T-helper 2 cell treated with Interferon-gamma antibody and Interleukin-4, amounts not matched to agents 100 ng/mL and 5 ng/mL, for 36 hours (primary cell): Measurements from ENCODE around the gene PIGH. TPM values are rescaled to one million over a fixed set of nuclear protein-coding genes. Genes with fewer than 3 reads are reported as not detected.
"Not testable (repeated sequence)": the region's sequence is repeated elsewhere in the genome, so short reads cannot be mapped to it uniquely, and the experiment has no call there.

Experiments
- intact Hi-C: fragments of 100-400 bp; cut with micrococcal nuclease; formaldehyde crosslinking; loops from one replicate; pipeline ENCODE4 v1.15.1; 2023
- total RNA-seq: library from RNA; stranded (reverse); gene quantifications from 2 replicates; pipeline ENCODE4 v1.2.3, GENCODE V29; 2022

Gene PIGH
- total RNA-seq, 1 donor from 2014 or later, result 17.1 TPM

GRCh38 chr14:67555518-67556090 is 44.5 kb downstream of the PIGH start:
- intact Hi-C loops, result no loop called here

- intact Hi-C loops, result no loop called here
Measured at GRCh38 chr14:67554341-67554740, 45.7 kb downstream of the PIGH start.

- intact Hi-C loops, result no loop called here
Measured at GRCh38 chr14:67553547-67553946, 46.5 kb downstream of the PIGH start.

- intact Hi-C loops, result no loop called here
Measured at GRCh38 chr14:67551940-67552339, 48.1 kb downstream of the PIGH start.

GRCh38 chr14:67551123-67551522 is 48.9 kb downstream of the PIGH start:
- intact Hi-C loops, result no loop called here

GRCh38 chr14:67549734-67550133 is 50.3 kb downstream of the PIGH start:
- intact Hi-C loops, result no loop called here

- intact Hi-C loops, result no loop called here
Measured at GRCh38 chr14:67547224-67547780, 52.8 kb downstream of the PIGH start.

- intact Hi-C loops, result no loop called here
Measured at GRCh38 chr14:67544590-67544989, 55.5 kb downstream of the PIGH start.

GRCh38 chr14:67542620-67543019 is 57.4 kb downstream of the PIGH start:
- intact Hi-C loops, result not testable (repeated sequence)

- intact Hi-C loops, result no loop called here
Measured at GRCh38 chr14:67541448-67542387, 58.4 kb downstream of the PIGH start.

Other genes starting within 250 kb of the PIGH start
- gene ATP6V1D, start 240.5 kb downstream of the PIGH start, total RNA-seq, result 31.9 and 34.2 TPM in 2 replicates
- 137 and 139 TPM in 2 replicates for gene EIF2S1, start 239.9 kb downstream of the PIGH start, total RNA-seq
- 0.18 TPM in 2 replicates for gene PLEK2, start 188.1 kb downstream of the PIGH start, total RNA-seq
- 18.4 and 19.4 TPM in 2 replicates for gene TMEM229B, start 111.5 kb downstream of the PIGH start, total RNA-seq
- gene PLEKHH1, start 67.0 kb downstream of the PIGH start, total RNA-seq, result 0.61 and 0.64 TPM in 2 replicates
- gene ARG2, start 19.7 kb upstream of the PIGH start, total RNA-seq, result 9.7 and 10.0 TPM in 2 replicates
- gene VTI1B, start 74.4 kb upstream of the PIGH start, total RNA-seq, result 79.2 and 81.1 TPM in 2 replicates
- gene RDH11, start 95.5 kb upstream of the PIGH start, total RNA-seq, result 44.2 and 46.6 TPM in 2 replicates
- not detected in 2 replicates for gene RDH12, start 101.6 kb upstream of the PIGH start, total RNA-seq
- 19.3 and 19.4 TPM in 2 replicates for gene ZFYVE26, start 216.3 kb upstream of the PIGH start, total RNA-seq
- gene RAD51B, start 219.5 kb upstream of the PIGH start, total RNA-seq, result 28.3 and 31.7 TPM in 2 replicates